ENCODE results near the gene RPS6KA5.
"Not testable (repeated sequence)": the region's sequence is repeated elsewhere in the genome, so short reads cannot be mapped to it uniquely, and the experiment has no call there.

Gene RPS6KA5

DNA sequence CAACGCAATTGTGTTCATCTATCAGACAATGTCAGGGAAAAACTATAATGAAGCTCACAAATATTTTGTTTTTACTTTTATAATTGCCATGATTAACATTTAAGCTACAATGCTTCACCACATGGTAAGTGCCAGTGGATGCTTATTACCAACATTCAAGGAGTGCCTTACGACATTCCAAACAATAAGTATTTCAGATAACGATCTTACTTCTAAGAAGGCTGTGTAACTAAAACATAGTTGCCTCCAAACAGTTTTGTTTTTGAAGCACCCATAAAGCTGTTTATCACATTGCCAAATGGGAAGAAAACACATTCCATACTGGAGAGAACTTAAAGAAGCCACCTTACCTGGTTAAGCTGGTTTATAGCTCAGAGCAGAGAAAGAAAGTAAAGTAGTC, 78.8 kb downstream of the RPS6KA5 start:
- DNase-seq: no peak

DNA sequence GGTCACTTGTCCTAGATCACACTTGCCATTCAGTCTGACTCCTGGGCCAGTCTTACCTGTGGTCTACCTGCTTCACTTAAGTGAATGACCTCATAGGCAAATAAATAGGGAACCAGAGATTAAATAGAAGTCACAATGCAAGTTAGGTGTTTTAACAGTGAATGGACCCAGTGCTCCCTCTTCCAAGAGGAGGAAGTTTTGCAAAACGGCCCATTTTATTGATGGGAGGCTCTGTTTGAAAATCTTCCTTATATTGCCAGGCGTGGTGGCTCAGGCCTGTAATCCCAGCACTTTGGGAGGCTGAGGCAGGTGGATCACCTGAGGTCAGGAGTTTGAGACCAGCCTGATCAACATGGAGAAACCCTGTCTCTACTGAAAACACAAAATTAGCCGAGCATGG, 79.8 kb downstream of the RPS6KA5 start:
- not testable (repeated sequence) for DNase-seq

- no peak for DNase-seq
Observed at GRCh38 chr14:90979515-90979914, 80.9 kb downstream of the RPS6KA5 start.

GRCh38 chr14:90976101-90976500, 84.3 kb downstream of the RPS6KA5 start:
- no peak for DNase-seq

GRCh38 chr14:90971687-90972086, 88.8 kb downstream of the RPS6KA5 start:
- no peak for DNase-seq

DNA sequence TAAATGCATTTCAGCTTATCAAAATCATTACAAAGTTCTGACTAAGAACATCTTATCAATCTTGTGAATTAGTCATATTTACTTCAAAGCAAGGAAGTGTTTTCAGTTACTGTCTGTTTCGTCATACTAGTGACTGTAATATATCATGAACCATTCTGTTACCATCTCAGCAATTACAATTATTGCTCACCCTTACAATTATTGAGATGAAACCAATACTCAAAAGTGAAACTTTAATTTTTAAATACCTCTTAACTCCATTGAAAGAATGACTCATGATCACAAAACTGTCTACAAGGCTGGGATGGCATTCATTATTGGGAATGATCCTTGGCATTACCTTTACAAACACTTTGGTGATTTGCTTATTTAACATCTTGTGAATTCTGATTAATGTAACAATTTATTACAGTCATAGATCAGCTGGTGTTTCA, 90.3 kb downstream of the RPS6KA5 start:
- no peak for DNase-seq

DNA sequence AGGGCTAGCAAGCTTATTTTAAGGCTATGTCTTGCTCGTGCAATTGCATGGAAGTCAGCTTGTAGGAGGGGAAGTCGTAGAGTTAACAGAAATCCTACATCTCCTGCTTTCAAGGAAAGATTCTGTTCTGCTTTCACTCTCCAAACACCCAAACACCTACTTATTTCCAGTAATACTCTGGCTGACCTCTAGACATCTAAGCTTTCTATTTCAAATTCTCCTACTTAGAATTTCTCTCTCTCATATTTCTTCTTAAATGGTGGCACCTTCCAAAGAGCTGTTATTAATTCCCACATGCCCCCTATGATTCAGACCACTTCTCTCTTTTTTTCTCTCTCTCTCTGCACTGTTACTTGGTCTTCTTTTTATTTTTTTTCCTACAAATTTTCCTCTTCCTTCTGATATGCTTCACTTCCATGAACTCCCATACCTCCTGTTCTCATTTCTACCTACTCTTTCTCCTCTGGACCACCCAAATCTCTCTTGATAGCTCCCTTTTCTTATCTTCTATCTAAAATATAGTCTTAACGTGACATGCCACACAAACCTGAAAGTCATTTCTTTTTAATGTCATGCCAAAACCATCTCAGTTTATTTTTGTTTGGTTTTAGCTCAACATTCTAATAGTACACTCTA, 90.8 kb downstream of the RPS6KA5 start:
- DNase-seq: no peak

DNA sequence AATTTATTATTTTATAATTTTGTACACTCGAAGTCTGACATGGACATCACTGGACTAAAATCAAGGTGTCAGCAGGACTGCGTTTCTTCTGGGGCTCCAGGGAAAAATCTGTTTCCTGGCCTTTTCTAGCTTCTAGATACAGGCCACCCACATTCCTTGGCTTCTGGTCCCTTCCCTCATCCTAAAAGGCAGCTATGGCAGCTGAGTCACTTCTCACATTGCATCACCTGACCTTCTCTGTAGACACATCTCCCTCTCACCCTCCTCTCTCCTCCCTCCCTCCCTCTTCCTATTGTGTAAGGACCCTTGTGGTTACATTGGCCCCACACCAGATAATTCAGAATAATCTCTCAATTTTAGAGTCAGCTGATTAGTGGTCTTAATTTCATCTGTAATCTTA, 92.4 kb downstream of the RPS6KA5 start:
- no peak for DNase-seq

GRCh38 chr14:90966493-90966892, 93.9 kb downstream of the RPS6KA5 start:
- no peak for DNase-seq

DNA sequence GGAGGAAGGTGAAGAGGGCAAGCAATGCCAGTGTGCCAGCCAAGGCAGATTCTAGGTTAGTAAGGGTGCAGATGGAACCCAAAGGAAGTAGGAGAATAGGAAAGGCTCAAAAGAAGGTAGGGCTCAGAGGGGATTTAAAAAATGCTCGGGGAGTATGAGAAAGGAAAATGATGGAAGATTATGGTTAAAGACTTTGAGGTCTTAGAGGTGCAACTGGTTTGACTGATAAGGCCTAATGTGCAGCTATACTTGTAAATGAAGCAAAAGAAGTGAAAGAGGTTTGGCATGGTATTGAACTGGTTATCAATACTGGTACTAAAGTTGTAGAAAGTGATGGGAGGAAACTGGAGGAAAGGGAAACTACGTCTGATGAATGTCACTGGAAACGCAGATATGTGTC, 94.7 kb downstream of the RPS6KA5 start:
- no peak for DNase-seq

GRCh38 chr14:90963343-90963742, 97.1 kb downstream of the RPS6KA5 start:
- DNase-seq: no peak

GRCh38 chr14:90962505-90963109, 97.8 kb downstream of the RPS6KA5 start:
- no peak for DNase-seq

DNA sequence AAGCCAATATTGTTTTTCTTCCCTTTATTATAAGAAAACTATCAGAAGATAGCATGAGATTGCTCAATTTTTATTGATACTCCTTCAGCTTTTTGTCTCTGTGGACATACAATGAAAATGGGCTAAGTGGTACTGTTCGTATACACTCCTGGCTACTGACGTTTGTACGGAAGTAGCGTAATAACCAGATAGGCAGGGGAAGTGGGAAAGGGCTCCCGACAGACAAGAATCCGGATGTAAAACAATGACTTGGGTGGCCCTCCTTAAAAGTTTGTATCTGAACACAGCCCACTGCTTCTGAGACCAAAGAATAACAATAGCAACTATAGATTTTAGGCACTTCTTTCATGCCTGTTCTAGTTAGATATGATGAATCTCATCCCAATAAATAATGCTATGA, 99.6 kb downstream of the RPS6KA5 start:
- no peak for DNase-seq

DNA sequence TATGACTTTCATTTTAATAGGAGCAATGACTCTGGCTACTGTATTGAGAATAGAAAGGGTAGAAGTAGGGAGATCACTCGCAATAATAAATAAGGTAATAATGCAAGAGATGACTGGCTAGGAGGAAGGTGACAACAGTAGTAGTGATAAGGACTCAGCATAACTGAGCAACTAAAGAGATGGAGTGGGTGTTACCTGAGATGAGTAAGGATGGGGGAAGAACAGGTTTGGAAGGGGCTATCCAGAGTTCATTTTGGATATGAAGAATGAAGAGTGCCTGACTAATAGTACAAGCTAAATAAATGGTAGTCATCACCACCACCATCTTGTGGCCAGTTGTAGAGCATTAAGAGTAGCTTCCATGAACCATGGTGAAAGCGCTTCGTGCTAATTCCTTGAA, 101.1 kb downstream of the RPS6KA5 start:
- no peak for DNase-seq

- DNase-seq: no peak
Observed at GRCh38 chr14:90956273-90956672, 104.2 kb downstream of the RPS6KA5 start.

DNA sequence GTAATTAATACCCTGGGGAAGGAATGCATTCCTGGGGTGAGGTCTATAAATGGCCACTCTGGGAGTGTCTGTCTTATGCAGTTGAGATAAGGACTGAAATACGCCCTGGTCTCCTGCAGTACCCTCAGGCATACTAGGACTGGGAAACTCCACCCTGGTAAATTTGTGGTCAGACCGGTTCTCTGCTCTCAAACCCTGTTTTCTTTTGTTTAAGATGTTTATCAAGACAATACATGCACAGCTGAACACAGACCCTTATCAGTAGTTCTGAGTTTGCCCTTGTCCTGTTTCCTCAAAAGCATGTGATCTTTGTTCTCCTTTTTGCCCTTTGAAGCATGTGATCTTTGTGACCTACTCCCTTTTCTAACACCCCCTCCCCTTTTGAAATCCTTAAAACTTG, 106.8 kb downstream of the RPS6KA5 start:
- DNase-seq: not testable (repeated sequence)

DNA sequence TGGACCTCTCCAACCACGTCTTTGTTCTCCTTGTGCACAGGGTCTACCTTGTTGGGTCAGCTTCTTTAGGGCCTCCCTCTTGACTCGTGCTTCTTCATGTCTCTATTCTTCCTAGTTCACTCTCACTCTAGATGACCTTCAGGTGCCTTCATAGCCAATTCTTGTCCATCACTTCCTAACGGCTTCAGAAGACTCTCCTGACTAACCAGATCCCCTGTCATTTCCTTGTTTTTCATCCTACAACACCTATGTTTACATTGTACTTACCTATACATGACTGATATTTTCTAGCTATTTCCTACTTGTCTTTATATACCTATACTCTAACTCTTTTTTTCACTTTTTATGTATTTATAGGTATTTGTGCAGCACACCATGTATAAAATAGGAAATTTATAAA, 117.1 kb downstream of the RPS6KA5 start:
- DNase-seq: no peak

GRCh38 chr14:90942511-90942910, 117.9 kb downstream of the RPS6KA5 start:
- DNase-seq: no peak

DNA sequence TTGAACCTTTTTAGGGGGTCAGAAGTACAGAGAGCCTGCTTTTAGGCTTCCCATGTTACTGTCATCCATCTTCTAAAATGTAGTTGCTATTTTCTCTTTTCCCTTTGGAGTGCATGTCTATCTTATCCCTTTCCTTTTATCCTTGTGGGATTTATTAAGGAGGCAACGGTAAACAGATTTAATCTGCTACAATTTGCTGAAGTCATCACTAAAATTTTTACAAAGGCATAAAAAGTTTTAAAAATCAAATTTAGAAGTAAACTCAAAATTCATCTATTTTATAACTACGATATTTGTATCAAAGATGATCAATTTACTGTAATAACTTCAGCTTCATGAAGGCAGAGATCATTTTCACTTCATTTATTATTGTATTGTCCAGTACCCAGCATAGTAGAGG, 118.7 kb downstream of the RPS6KA5 start:
- DNase-seq: no peak

GRCh38 chr14:90940318-90940962, 120.0 kb downstream of the RPS6KA5 start:
- DNase-seq: no peak

DNA sequence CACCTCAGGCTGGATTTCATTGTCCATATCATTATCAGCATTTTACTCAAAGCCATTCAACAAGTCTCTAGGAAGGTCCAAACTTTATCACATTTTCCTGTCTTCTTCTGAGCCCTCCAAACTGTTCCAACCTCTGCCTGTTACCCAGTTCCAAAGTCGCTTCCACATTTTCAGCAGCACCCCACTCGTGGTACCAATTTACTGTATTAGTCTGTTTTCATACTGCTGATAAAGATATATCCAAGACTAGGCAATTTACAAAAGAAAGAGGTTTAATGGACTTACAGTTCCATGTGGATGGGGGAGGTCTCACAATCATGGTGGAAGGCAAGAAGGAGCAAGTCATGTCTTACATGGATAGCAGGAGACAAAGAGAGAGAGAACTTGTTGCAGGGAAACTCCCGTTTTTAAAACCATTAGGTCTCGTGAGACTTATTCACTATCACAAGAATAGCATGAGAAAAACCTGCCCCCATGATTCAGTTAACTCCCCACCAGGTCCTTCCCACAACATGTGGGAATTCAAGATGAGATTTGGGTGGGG, 121.1 kb downstream of the RPS6KA5 start:
- DNase-seq: not testable (repeated sequence)

DNA sequence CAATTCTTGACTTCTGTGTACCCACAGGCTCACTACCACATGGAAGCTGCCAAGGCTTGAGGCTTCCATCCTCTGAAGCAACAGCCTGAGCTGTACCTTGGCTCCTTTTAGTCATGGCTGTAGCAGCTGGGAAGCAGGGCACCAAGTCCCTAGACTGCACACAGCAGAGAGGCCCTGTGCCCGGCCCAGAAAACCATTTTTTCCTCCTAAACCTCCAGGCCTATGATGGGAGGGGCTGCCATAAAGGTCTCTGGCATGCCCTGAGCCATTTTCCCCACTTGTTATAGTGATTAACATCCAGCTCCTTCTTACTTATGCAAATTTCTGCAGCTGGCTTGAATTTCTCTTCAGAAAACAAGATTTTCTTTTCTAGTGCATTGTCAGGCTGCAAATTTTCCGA, 121.8 kb downstream of the RPS6KA5 start:
- no peak for DNase-seq

DNA sequence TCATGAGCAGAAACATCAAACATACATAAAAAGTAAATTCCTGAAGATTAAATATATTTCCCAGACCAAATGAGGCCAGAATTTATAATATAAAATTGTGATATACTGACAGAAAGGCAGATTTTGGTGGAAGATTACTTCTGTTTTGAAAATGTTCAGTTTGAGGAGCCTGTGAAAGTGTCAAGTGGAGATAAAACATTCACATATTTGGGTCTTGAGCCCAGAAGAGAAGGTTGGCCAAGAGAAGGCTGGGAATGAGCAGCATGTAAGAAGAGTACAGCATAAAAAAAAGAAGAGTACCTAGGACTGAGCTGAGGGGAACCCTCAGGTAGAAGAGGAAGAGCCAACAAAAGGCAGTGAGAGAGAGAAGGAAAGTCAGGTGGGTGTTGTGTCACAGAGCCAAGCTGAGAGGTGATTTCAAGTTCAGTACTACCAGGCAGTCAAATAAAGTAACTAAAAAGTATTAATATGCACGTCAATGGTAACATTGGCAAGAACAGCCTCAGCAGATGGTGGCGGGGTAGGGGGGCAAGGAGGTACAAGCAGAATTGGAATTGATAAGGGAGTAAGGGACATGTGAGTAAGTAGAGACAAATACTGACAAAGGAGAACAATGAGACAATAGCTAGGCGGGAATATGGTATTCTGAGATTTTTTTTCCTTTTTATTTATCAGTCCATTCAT, 123.5 kb downstream of the RPS6KA5 start:
- DNase-seq: no peak

All from hippocampal formation (tissue), 2 donors.